Measurements from ENCODE around the gene ECHS1. TPM values are rescaled to one million over a fixed set of nuclear protein-coding genes. Genes with fewer than 3 reads are reported as not detected.
A peak's percentile ranks its signal among the peaks of the same experiment; 100 is the strongest.

Gene ECHS1
- total and polyA plus RNA-seq, 9 of the 15 experiments (the other 6 are each of a cell fraction or from before 2014, with no cell fraction given): 16.6 to 100 (median 68.1) TPM

DNA sequence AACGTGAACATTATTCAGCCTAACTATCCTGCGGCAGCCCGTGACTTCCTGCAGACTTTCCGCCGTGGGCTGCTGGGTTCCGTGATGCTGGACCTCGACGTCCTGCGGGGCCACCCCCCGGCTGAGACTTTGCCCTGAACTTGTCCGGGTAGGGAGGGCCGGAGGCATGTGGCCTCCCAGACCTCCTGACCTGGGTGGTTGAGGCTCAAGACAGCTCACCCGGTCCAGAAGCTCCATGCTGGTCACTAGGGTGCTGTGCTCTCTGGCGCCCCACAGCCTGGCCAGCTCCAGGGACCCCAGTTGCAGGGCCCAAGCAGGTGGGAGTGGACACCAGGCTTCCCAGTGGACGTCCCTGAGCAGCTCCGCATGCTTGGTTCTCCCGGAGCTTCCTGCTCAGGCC lies 46.9 kb upstream of the ECHS1 start:
- no peak for DNase-seq (ENCODE audit: extremely low read depth in 1 of 4, low spot score in 3 of 4)
- Histone ChIP-seq H3K4me3 (no peak overlapping the region), H3K36me3 (ENCODE audit: control insufficient read depth, insufficient read depth, low read length) (no peaks in the 10 kb centered on the region), H3K79me2 (ENCODE audit: control insufficient read depth, insufficient read depth, low read length) (no peaks in the 10 kb centered on the region), H4K20me1 (replicated peaks; ENCODE audit: control insufficient read depth, insufficient read depth, low read length) (no peaks in the 10 kb centered on the region), H2AFZ (ENCODE audit: low read depth, low read length) (no peak overlapping the region), H3K9ac (ENCODE audit: insufficient read depth in 1 of 2, low read depth in 2 of 2, low read length in 2 of 2) (no peak overlapping the region), H3K9me1 (ENCODE audit: control insufficient read depth, insufficient read depth, low read length) (no peaks in the 10 kb centered on the region), H3K4me1 (replicated peaks in 1 of 2; ENCODE audit: control insufficient read depth in 2 of 2, insufficient read depth in 2 of 2, low read length in 2 of 2) (no peaks in the 10 kb centered on the region), H3K9me3 (replicated peaks; ENCODE audit: control insufficient read depth, insufficient read depth, low read depth, low read length) (no peaks in the 10 kb centered on the region), H3K4me2 (ENCODE audit: insufficient read depth, low read length) (no peak overlapping the region), H3K27ac (ENCODE audit: extremely low read depth, low read depth, low read length) (no peak overlapping the region), H3K27me3 (ENCODE audit: control insufficient read depth in 2 of 2, insufficient read depth in 2 of 2, low read length in 2 of 2) (no peaks in the 10 kb centered on the region)
- POLR2A ChIA-PET: interaction anchor here (1.2 kb wide), 1 partner anchor 18 kb away, joined by 3 read pairs; no protein-coding TSS in a partner anchor
- 94% methylated on average over 11 of the region's 17 CpGs for WGBS (ENCODE audit: insufficient coverage, low coverage, missing lambda C conversion rate)
- intact Hi-C loops (cut with micrococcal nuclease) (no loop called here), in situ Hi-C loops (cut with MboI) (no loop called here)
- TF ChIP-seq KLF1 (tag; IDR thresholded peaks at IDR 0.05) (no peak), POLR2G (IDR thresholded peaks at IDR 0.05; ENCODE audit: low read depth, low read length) (peak; percentile 24; the same call in 1 of the 2 replicates)
- CTCF ChIA-PET (ENCODE audit: low intra/inter-chr PET ratio): no interaction called here
- no peak for FAIRE-seq
- ATAC-seq: no peak
- BruUV-seq (replicated peaks): no TSS peak

DNA sequence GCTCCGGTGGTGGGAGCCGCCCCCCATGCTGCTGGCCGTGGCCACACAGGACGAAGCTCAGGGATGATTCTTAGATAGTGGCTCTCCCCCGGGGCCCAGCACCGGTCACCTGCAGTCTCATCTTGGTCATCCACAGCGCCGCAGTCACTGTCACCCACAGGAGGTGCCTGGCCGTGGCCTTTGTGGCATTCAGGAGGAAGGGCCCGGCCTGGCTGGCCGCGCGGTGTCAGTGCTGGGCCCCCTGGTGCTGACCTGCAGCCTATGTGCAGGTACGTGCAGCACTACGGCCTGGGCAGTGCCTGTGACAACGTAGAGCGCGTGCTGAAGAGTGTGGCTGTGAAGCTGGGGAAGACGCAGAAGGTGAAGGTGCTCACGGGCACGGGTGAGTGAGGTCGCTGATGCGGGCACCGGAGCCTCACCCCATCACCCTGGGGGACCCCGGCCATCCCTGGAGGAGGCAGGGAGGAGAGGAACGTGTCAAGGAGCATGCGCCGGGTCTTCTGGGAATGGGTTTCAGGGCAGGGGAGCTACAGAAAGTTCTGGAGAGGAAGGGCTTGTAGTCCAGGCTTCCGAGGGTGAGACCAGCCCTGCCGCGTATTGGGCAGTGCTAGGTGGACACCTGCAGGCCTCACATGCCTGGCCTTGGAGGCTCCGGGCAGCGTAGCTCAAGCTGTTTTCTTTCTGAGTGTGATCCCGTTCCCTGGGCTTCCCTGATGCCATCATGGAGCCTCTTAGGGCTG lies 46.2 kb upstream of the ECHS1 start:
- no peak for FAIRE-seq
- no peaks in the 10 kb centered on the region for H4K20me1 ChIP-seq (replicated peaks; ENCODE audit: control insufficient read depth, insufficient read depth, low read length)
- TF ChIP-seq POLR2G (IDR thresholded peaks at IDR 0.05; ENCODE audit: low read depth, low read length) (peak; percentile 53; the same call in 1 of the 2 replicates), SREBF1 (IDR thresholded peaks at IDR 0.05; ENCODE audit: borderline replicate concordance, low read depth, low read length) (no peak)
- intact Hi-C loops (cut with micrococcal nuclease) (no loop called here), in situ Hi-C loops (cut with MboI) (no loop called here)
- ChIA-PET CTCF (ENCODE audit: low intra/inter-chr PET ratio) (no interaction called here), POLR2A (interaction anchor here (1.2 kb wide), 1 partner anchor 19 kb away, joined by 3 read pairs; no protein-coding TSS in a partner anchor)
- no peak overlapping the region for H3K9ac ChIP-seq (ENCODE audit: insufficient read depth in 1 of 2, low read depth in 2 of 2, low read length in 2 of 2)
- no peak overlapping the region for H3K27ac ChIP-seq (ENCODE audit: extremely low read depth, low read depth, low read length)
- no peaks in the 10 kb centered on the region for H3K9me1 ChIP-seq (ENCODE audit: control insufficient read depth, insufficient read depth, low read length)
- H3K36me3 ChIP-seq (ENCODE audit: control insufficient read depth, insufficient read depth, low read length): no peaks in the 10 kb centered on the region
- 90% methylated on average over 16 of the region's 34 CpGs for WGBS (ENCODE audit: insufficient coverage, low coverage, missing lambda C conversion rate)
- H3K9me3 ChIP-seq (replicated peaks; ENCODE audit: control insufficient read depth, insufficient read depth, low read depth, low read length): no peaks in the 10 kb centered on the region
- no peak overlapping the region for H3K4me2 ChIP-seq (ENCODE audit: insufficient read depth, low read length)
- no peaks in the 10 kb centered on the region for H3K27me3 ChIP-seq (ENCODE audit: control insufficient read depth in 2 of 2, insufficient read depth in 2 of 2, low read length in 2 of 2)
- BruUV-seq (replicated peaks): no TSS peak
- DNase-seq (ENCODE audit: extremely low read depth in 1 of 4, low spot score in 3 of 4): no peak
- H2AFZ ChIP-seq (ENCODE audit: low read depth, low read length): no peak overlapping the region
- H3K4me3 ChIP-seq: no peak overlapping the region
- H3K4me1 ChIP-seq (replicated peaks in 1 of 2; ENCODE audit: control insufficient read depth in 2 of 2, insufficient read depth in 2 of 2, low read length in 2 of 2): no peaks in the 10 kb centered on the region
- peak; percentile 28; the same call in 2 of the 3 replicates for ATAC-seq
- H3K79me2 ChIP-seq (ENCODE audit: control insufficient read depth, insufficient read depth, low read length): no peaks in the 10 kb centered on the region
